Measurements from ENCODE around the gene SLC22A8.

DNA sequence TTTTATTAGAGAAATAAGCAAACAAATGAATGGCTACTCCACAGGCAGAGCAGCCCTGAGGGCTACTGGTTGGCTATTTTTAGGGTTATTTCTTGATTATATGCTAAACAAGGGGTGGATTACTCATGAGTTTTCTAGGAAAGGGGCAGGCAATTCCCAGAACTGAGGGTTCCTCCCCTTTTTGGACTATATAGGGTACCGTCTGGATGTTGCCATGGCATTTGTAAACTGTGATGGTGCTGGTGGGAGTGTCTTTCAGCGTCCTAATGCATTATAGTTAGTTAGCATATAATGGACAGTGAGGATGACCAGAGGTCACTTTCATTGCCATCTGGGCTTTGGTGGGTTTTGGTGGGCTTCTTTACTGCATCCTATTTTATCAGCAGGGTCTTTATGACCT, 50.1 kb downstream of the SLC22A8 start:
- TF ChIP-seq, protein P1, sequence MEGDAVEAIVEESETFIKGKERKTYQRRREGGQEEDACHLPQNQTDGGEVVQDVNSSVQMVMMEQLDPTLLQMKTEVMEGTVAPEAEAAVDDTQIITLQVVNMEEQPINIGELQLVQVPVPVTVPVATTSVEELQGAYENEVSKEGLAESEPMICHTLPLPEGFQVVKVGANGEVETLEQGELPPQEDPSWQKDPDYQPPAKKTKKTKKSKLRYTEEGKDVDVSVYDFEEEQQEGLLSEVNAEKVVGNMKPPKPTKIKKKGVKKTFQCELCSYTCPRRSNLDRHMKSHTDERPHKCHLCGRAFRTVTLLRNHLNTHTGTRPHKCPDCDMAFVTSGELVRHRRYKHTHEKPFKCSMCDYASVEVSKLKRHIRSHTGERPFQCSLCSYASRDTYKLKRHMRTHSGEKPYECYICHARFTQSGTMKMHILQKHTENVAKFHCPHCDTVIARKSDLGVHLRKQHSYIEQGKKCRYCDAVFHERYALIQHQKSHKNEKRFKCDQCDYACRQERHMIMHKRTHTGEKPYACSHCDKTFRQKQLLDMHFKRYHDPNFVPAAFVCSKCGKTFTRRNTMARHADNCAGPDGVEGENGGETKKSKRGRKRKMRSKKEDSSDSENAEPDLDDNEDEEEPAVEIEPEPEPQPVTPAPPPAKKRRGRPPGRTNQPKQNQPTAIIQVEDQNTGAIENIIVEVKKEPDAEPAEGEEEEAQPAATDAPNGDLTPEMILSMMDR (IDR thresholded peaks at IDR 0.05), result no peak
- TF ChIP-seq EP300 (IDR thresholded peaks at IDR 0.05) (no peak), POLR2A (IDR thresholded peaks at IDR 0.05) (no peak)

Data from stomach (tissue), 4 donors.